Measurements from ENCODE around the gene CSRNP3.

Gene CSRNP3

GRCh38 chr2:165678882-165679281 is 209.4 kb downstream of the CSRNP3 start:
- DNase-seq (ENCODE audit: low spot score) = no peak
- in situ Hi-C loops (cut with MboI; ENCODE audit: low sequenced_read_pairs, unreplicated experiment) = no loop called here
- TF ChIP-seq CTCF (IDR thresholded peaks at IDR 0.05; ENCODE audit: borderline replicate concordance, control extremely low read depth, extremely low read depth, insufficient read depth, missing control alignments) = no peak

GRCh38 chr2:165679621-165680020 is 210.1 kb downstream of the CSRNP3 start:
- no peak for TF ChIP-seq CTCF (IDR thresholded peaks at IDR 0.05; ENCODE audit: borderline replicate concordance, control extremely low read depth, extremely low read depth, insufficient read depth, missing control alignments)
- in situ Hi-C loops (cut with MboI; ENCODE audit: low sequenced_read_pairs, unreplicated experiment) = no loop called here
- no peak for DNase-seq (ENCODE audit: low spot score)

GRCh38 chr2:165681841-165682240 is 212.3 kb downstream of the CSRNP3 start:
- DNase-seq (ENCODE audit: low spot score) = no peak
- in situ Hi-C loops (cut with MboI; ENCODE audit: low sequenced_read_pairs, unreplicated experiment) = no loop called here
- no peak for TF ChIP-seq CTCF (IDR thresholded peaks at IDR 0.05; ENCODE audit: borderline replicate concordance, control extremely low read depth, extremely low read depth, insufficient read depth, missing control alignments)

GRCh38 chr2:165682546-165682945 is 213.0 kb downstream of the CSRNP3 start:
- DNase-seq (ENCODE audit: low spot score) = no peak
- in situ Hi-C loops (cut with MboI; ENCODE audit: low sequenced_read_pairs, unreplicated experiment) = no loop called here
- TF ChIP-seq CTCF (IDR thresholded peaks at IDR 0.05; ENCODE audit: borderline replicate concordance, control extremely low read depth, extremely low read depth, insufficient read depth, missing control alignments) = no peak

GRCh38 chr2:165686800-165687199 is 217.3 kb downstream of the CSRNP3 start:
- no peak for DNase-seq (ENCODE audit: low spot score)
- no peak for TF ChIP-seq CTCF (IDR thresholded peaks at IDR 0.05; ENCODE audit: borderline replicate concordance, control extremely low read depth, extremely low read depth, insufficient read depth, missing control alignments)
- in situ Hi-C loops (cut with MboI; ENCODE audit: low sequenced_read_pairs, unreplicated experiment) = no loop called here

GRCh38 chr2:165687426-165688002 is 218.0 kb downstream of the CSRNP3 start:
- DNase-seq (ENCODE audit: low spot score) = no peak
- TF ChIP-seq CTCF (IDR thresholded peaks at IDR 0.05; ENCODE audit: borderline replicate concordance, control extremely low read depth, extremely low read depth, insufficient read depth, missing control alignments) = no peak
- in situ Hi-C loops (cut with MboI; ENCODE audit: low sequenced_read_pairs, unreplicated experiment) = no loop called here
